Neuronal stem cell (in vitro differentiated cells): ENCODE data around the gene UQCC5.

ENCODE experiments used
- DNase-seq: peaks from one replicate; pipeline ENCODE4 v3.0.0-alpha.2; 2013; ENCODE audit warnings: low spot score
- H2AFZ ChIP-seq: one replicate; pipeline ENCODE4 v1.6.1; 2013; ENCODE audit warnings: mild to moderate bottlenecking, low read length, inconsistent platforms
- H2AK5ac ChIP-seq: 2 replicates; pipeline ENCODE4 v1.6.1; 2013; ENCODE audit warnings: low read depth, mild to moderate bottlenecking, inconsistent platforms, low read length, moderate library complexity, mixed read lengths
- H2BK120ac ChIP-seq: 2 replicates; pipeline ENCODE4 v1.6.1; 2013; ENCODE audit warnings: low read depth, mild to moderate bottlenecking, inconsistent platforms, low read length, moderate library complexity, mixed read lengths
- H2BK12ac ChIP-seq: one replicate; pipeline ENCODE4 v1.6.1; 2013; ENCODE audit warnings: low read length, inconsistent platforms
- H2BK15ac ChIP-seq: 2 replicates; pipeline ENCODE4 v1.6.1; 2013; ENCODE audit warnings: mild to moderate bottlenecking, low read length, inconsistent platforms, mixed read lengths
- H2BK5ac ChIP-seq: one replicate; pipeline ENCODE4 v1.6.1; 2013; ENCODE audit warnings: inconsistent platforms, mild to moderate bottlenecking, low read length, moderate library complexity
- H3K14ac ChIP-seq: one replicate; pipeline ENCODE4 v1.6.1; 2013; ENCODE audit warnings: low read length, inconsistent platforms
- H3K18ac ChIP-seq: 2 replicates; pipeline ENCODE4 v1.6.1; 2013; ENCODE audit warnings: low read length, inconsistent platforms
- H3K23ac ChIP-seq: 2 replicates; pipeline ENCODE4 v1.6.1; 2013; ENCODE audit warnings: low read depth, mild to moderate bottlenecking, mixed read lengths, low read length, inconsistent platforms; ENCODE audit not compliant: poor library complexity
- H3K27ac ChIP-seq: replicated peaks from 3 replicates; pipeline ENCODE4 v1.5.1; 2013; ENCODE audit warnings: low read length, inconsistent platforms
- H3K27me3 ChIP-seq, 3 experiments: 2 replicates each; pipeline ENCODE4 v1.6.1; 2013; ENCODE audit warnings: low read length in 3 of 3, mild to moderate bottlenecking in 2 of 3, inconsistent platforms in 1 of 3, low read depth in 1 of 3, mixed read lengths in 1 of 3, moderate library complexity in 1 of 3; ENCODE audit not compliant: control insufficient read depth in 3 of 3, insufficient read depth in 3 of 3
- H3K36me3 ChIP-seq, 2 donors: replicated peaks in 1 of 2; 2 replicates each; pipeline ENCODE4 v1.6.1; 2013; ENCODE audit warnings: low read length in 2 of 2; ENCODE audit not compliant: control insufficient read depth in 2 of 2, insufficient read depth in 2 of 2
- H3K4ac ChIP-seq: 2 replicates; pipeline ENCODE4 v1.6.1; 2013; ENCODE audit warnings: inconsistent platforms, mild to moderate bottlenecking, low read length, moderate library complexity
- H3K4me1 ChIP-seq, 2 donors: 1 replicate in 1 of 2; 2 replicates in 1 of 2; pipeline ENCODE4 v1.6.1; 2013; ENCODE audit warnings: low read length in 2 of 2, low read depth in 1 of 2; ENCODE audit not compliant: control insufficient read depth in 2 of 2, insufficient read depth in 1 of 2
- H3K4me2 ChIP-seq: one replicate; pipeline ENCODE4 v1.6.1; 2013; ENCODE audit warnings: mild to moderate bottlenecking, low read length, inconsistent platforms; ENCODE audit not compliant: insufficient read depth, poor library complexity, severe bottlenecking
- H3K4me3 ChIP-seq, 2 donors: 2 replicates each; pipeline ENCODE4 v1.5.1; 2013; ENCODE audit warnings: low read length in 2 of 2, mild to moderate bottlenecking in 2 of 2, inconsistent platforms in 1 of 2, moderate library complexity in 1 of 2
- H3K79me1 ChIP-seq: one replicate; pipeline ENCODE4 v1.6.1; 2013; ENCODE audit warnings: low read depth, mild to moderate bottlenecking, inconsistent platforms, low read length, moderate library complexity
- H3K9ac ChIP-seq: one replicate; pipeline ENCODE4 v1.6.1; 2013; ENCODE audit warnings: mild to moderate bottlenecking, low read depth, low read length, inconsistent platforms; ENCODE audit not compliant: poor library complexity
- H3K9me3 ChIP-seq, 2 donors: replicated peaks in 1 of 2; 2 replicates each; pipeline versions ENCODE3 to v1.6.1; 2013; ENCODE audit warnings: low read length in 2 of 2, mild to moderate bottlenecking in 2 of 2, inconsistent platforms in 1 of 2, low read depth in 1 of 2, mixed read lengths in 1 of 2, moderate library complexity in 1 of 2; ENCODE audit not compliant: control insufficient read depth in 2 of 2, insufficient read depth in 1 of 2
- H4K8ac ChIP-seq: one replicate; pipeline ENCODE4 v1.6.1; 2013; ENCODE audit warnings: low read depth, mild to moderate bottlenecking, inconsistent platforms, low read length, moderate library complexity
- H4K91ac ChIP-seq: one replicate; pipeline ENCODE4 v1.6.1; 2013; ENCODE audit warnings: low read length, low read depth, mild to moderate bottlenecking, inconsistent platforms; ENCODE audit not compliant: poor library complexity
- WGBS, 2 donors: extraction: QIAGEN DNeasy Blood & Tissue Kit; methylation state at CpG; one replicate each; pipeline ENCODE4 v1.1.7; 2013; ENCODE audit warnings: missing lambda C conversion rate in 2 of 2, mixed read lengths in 1 of 2; ENCODE audit not compliant: insufficient read length in 2 of 2, insufficient replicate concordance in 1 of 2; ENCODE audit errors: extremely low coverage in 2 of 2; 5-methylcytosine and 5-hydroxymethylcytosine counted together

UQCC5 gene

GRCh38 chr3:52533623-52534280 is 2.7 kb upstream of the UQCC5 start, which contains the start of gene NT5DC2:
TSS of gene NT5DC2 (minus strand) at chr3:52533857. CDS start at chr3:52533737, 120 bp downstream.
- Histone ChIP-seq H3K23ac (peak within 1 kb of the TSS; percentile 16), H3K4me3 (peak within 1 kb of the TSS; percentile 58 to 95), H3K4me2 (peak within 1 kb of the TSS; percentile 66), H3K18ac (peak within 1 kb of the TSS; percentile 91), H2BK12ac (no peak within 1 kb of the TSS), H3K14ac (peak within 1 kb of the TSS; percentile 77), H3K79me1 (peaks cover 29% of the 10 kb centered on the region), H3K27ac (peak within 1 kb of the TSS; percentile 46), H2AFZ (peak within 1 kb of the TSS; percentile 73), H2BK5ac (peak within 1 kb of the TSS; percentile 75), H3K4me1 (peaks cover 23 to 28% of the 10 kb centered on the region in 2 donors), H3K9me3 (no peaks in the 10 kb centered on the region), H2BK15ac (peak within 1 kb of the TSS; percentile 65), H3K27me3 (no peaks in the 10 kb centered on the region), H2AK5ac (peak within 1 kb of the TSS; percentile 89), H3K9ac (peak within 1 kb of the TSS; percentile 94), H2BK120ac (no peak within 1 kb of the TSS), H3K4ac (no peak within 1 kb of the TSS), H3K36me3 (peaks cover 11 to 16% of the 10 kb centered on the region in 2 donors), H4K91ac (no peak within 1 kb of the TSS), H4K8ac (no peak within 1 kb of the TSS)
- DNase-seq: peak; percentile 70
- no CpG with 5 or more reads among the region's 91 CpGs for WGBS, 2 donors

GRCh38 chr3:52534281-52535183 is 1.9 kb upstream of the UQCC5 start:
- Histone ChIP-seq H2BK120ac (no peak overlapping the region), H3K23ac (no peak overlapping the region), H3K27ac (peak overlapping the region; percentile 46), H4K91ac (no peak overlapping the region), H2AFZ (peak overlapping the region; percentile 73), H3K18ac (peak overlapping the region; percentile 91), H3K9me3 (no peaks in the 10 kb centered on the region), H3K4ac (no peak overlapping the region), H2AK5ac (peak overlapping the region; percentile 89), H2BK5ac (peak overlapping the region; percentile 75), H2BK15ac (peak overlapping the region; percentile 65), H3K27me3 (no peaks in the 10 kb centered on the region), H3K14ac (peak overlapping the region; percentile 77), H3K36me3 (peaks cover 8 to 13% of the 10 kb centered on the region in 2 donors), H3K4me1 (peaks cover 23 to 30% of the 10 kb centered on the region in 2 donors), H3K79me1 (peaks cover 23% of the 10 kb centered on the region), H3K4me3 (peak overlapping the region; percentile 37 to 76), H3K4me2 (peak overlapping the region; percentile 54), H4K8ac (no peak overlapping the region), H3K9ac (peak overlapping the region; percentile 47), H2BK12ac (no peak overlapping the region)
- DNase-seq: no peak
- no CpG with 5 or more reads among the region's 57 CpGs for WGBS, 2 donors

GRCh38 chr3:52535411-52536111 is 844 bp upstream of the UQCC5 start:
- no CpG with 5 or more reads among the region's 19 CpGs for WGBS, 2 donors
- DNase-seq: no peak
- H2BK15ac ChIP-seq: no peak overlapping the region
- peak overlapping the region; percentile 73 for H2AFZ ChIP-seq
- H3K4ac ChIP-seq: no peak overlapping the region
- no peak overlapping the region for H3K9ac ChIP-seq
- H4K91ac ChIP-seq: no peak overlapping the region
- H3K4me1 ChIP-seq: peaks cover 23 to 30% of the 10 kb centered on the region in 2 donors
- H3K79me1 ChIP-seq: peaks cover 15% of the 10 kb centered on the region
- no peak overlapping the region for H3K23ac ChIP-seq
- H3K9me3 ChIP-seq: no peaks in the 10 kb centered on the region
- no peak overlapping the region for H2BK12ac ChIP-seq
- H2BK5ac ChIP-seq: no peak overlapping the region
- no peak overlapping the region for H2BK120ac ChIP-seq
- H3K18ac ChIP-seq: no peak overlapping the region
- no peaks in the 10 kb centered on the region for H3K27me3 ChIP-seq
- H4K8ac ChIP-seq: no peak overlapping the region
- peaks cover 5 to 18% of the 10 kb centered on the region in 2 donors for H3K36me3 ChIP-seq
- no peak overlapping the region for H3K4me2 ChIP-seq
- no peak overlapping the region for H2AK5ac ChIP-seq
- H3K4me3 ChIP-seq: no peak overlapping the region
- no peak overlapping the region for H3K14ac ChIP-seq
- peak overlapping the region; percentile 46 for H3K27ac ChIP-seq
